ENCODE data around the gene THSD7A.
A peak's percentile ranks its signal among the peaks of the same experiment; 100 is the strongest.

Gene THSD7A

GRCh38 chr7:11373546-11374142 is 458.4 kb downstream of the THSD7A start:
- no peak for DNase-seq

GRCh38 chr7:11369696-11370095 is 462.3 kb downstream of the THSD7A start:
- DNase-seq, result no peak

GRCh38 chr7:11366118-11366517 is 465.9 kb downstream of the THSD7A start:
- no peak for DNase-seq

GRCh38 chr7:11358637-11359036 is 473.4 kb downstream of the THSD7A start:
- no peak for DNase-seq

GRCh38 chr7:11355399-11356005 is 476.5 kb downstream of the THSD7A start:
- no peak for DNase-seq

GRCh38 chr7:11346302-11346701 is 485.7 kb downstream of the THSD7A start:
- no peak for DNase-seq

GRCh38 chr7:11345621-11346020 is 486.4 kb downstream of the THSD7A start:
- no peak for DNase-seq

- DNase-seq, result peak in 1 of 2 experiments; percentile 42
Measured at GRCh38 chr7:11343818-11344413, 488.1 kb downstream of the THSD7A start.

GRCh38 chr7:11343136-11343535 is 488.9 kb downstream of the THSD7A start:
- DNase-seq, result no peak

- peak in 1 of 2 experiments; percentile 29 for DNase-seq
Measured at GRCh38 chr7:11341285-11341944, 490.6 kb downstream of the THSD7A start.

- no peak for DNase-seq
Measured at GRCh38 chr7:11336432-11336831, 495.6 kb downstream of the THSD7A start.

GRCh38 chr7:11335947-11336346 is 496.1 kb downstream of the THSD7A start:
- DNase-seq, result no peak

- no peak for DNase-seq
Measured at GRCh38 chr7:11332865-11333228, 499.2 kb downstream of the THSD7A start.

- DNase-seq, result no peak
Measured at GRCh38 chr7:11332186-11332864, 499.7 kb downstream of the THSD7A start.

- DNase-seq, result no peak
Measured at GRCh38 chr7:11331128-11332102, 500.6 kb downstream of the THSD7A start.

- DNase-seq, result no peak
Measured at GRCh38 chr7:11330717-11331116, 501.3 kb downstream of the THSD7A start.

GRCh38 chr7:11330208-11330607 is 501.8 kb downstream of the THSD7A start:
- no peak for DNase-seq

- no peak for DNase-seq
Measured at GRCh38 chr7:11329626-11330025, 502.4 kb downstream of the THSD7A start.

- DNase-seq, result no peak
Measured at GRCh38 chr7:11328309-11328708, 503.7 kb downstream of the THSD7A start.

GRCh38 chr7:11327633-11328032 is 504.4 kb downstream of the THSD7A start:
- peak; percentile 10 to 47 for DNase-seq
